Measurements from ENCODE around the gene PCGF3.

PCGF3 gene

DNA sequence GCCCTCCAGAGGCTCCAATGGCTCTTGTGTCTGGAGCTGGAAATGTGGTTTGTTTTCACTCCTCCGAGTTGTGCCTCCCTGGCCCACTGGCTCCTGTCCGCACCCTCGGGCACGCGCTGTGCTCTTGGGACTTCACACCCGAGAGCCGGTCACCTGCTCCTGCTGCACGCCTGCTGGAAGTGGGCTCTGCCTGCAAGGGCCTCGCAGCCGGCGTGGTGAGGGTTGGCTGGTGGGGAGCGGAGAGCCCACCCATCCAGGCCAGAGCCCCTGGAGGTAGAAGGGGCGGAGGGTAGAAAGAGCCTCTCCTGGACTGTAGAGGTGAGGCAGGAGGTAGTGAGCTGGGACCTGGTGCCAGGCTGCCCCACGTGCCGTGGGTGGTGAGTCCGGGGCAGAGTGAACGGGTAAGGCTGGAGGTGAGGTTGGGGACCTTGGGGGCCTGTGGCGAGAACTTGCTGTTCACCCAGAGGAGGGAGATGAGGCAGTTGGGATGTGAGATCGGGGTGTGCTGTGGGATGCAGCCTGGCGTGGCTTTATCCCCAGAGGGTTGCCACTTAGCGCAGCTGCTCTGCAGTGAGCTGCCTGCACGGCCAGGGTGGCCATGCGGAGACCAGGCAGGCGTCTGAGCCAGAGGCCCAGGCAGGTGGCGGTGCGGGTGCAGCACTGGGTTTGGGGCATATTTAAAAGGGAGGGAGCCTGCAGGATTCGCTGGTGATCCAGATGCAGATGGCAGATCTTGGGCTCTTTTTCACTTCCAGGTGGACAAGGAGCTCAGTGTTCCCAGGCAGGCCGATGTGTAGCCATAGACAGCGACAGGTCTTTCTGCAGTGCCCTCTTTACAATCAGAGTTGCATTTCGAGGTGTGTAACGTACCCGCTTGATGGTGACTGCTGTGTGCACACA, 48.8 kb downstream of the PCGF3 start:
- TF ChIP-seq ZNF335 (tag by site-specific recombination; conservative IDR thresholded peaks at IDR 0.05) (no peak), GFI1B (tag by site-specific recombination; IDR thresholded peaks at IDR 0.05) (no peak), ZNF777 (tag by site-specific recombination; IDR thresholded peaks at IDR 0.05; ENCODE audit: borderline replicate concordance) (no peak), ZFP69B (tag by site-specific recombination; IDR thresholded peaks at IDR 0.05) (no peak), GLIS2 (tag by site-specific recombination; IDR thresholded peaks at IDR 0.05) (no peak), HOXC10 (CRISPR knock-in tag; IDR thresholded peaks at IDR 0.05) (no peak), ZNF549 (tag by site-specific recombination; IDR thresholded peaks at IDR 0.05) (no peak), ZNF174 (tag by site-specific recombination; IDR thresholded peaks at IDR 0.05) (no peak), OVOL3 (tag by site-specific recombination; IDR thresholded peaks at IDR 0.05) (no peak), ZBTB48 (tag by site-specific recombination; IDR thresholded peaks at IDR 0.05) (no peak), ZNF214 (tag by site-specific recombination; IDR thresholded peaks at IDR 0.05; ENCODE audit: borderline replicate concordance) (no peak)
- TF ChIP-seq, protein P1, sequence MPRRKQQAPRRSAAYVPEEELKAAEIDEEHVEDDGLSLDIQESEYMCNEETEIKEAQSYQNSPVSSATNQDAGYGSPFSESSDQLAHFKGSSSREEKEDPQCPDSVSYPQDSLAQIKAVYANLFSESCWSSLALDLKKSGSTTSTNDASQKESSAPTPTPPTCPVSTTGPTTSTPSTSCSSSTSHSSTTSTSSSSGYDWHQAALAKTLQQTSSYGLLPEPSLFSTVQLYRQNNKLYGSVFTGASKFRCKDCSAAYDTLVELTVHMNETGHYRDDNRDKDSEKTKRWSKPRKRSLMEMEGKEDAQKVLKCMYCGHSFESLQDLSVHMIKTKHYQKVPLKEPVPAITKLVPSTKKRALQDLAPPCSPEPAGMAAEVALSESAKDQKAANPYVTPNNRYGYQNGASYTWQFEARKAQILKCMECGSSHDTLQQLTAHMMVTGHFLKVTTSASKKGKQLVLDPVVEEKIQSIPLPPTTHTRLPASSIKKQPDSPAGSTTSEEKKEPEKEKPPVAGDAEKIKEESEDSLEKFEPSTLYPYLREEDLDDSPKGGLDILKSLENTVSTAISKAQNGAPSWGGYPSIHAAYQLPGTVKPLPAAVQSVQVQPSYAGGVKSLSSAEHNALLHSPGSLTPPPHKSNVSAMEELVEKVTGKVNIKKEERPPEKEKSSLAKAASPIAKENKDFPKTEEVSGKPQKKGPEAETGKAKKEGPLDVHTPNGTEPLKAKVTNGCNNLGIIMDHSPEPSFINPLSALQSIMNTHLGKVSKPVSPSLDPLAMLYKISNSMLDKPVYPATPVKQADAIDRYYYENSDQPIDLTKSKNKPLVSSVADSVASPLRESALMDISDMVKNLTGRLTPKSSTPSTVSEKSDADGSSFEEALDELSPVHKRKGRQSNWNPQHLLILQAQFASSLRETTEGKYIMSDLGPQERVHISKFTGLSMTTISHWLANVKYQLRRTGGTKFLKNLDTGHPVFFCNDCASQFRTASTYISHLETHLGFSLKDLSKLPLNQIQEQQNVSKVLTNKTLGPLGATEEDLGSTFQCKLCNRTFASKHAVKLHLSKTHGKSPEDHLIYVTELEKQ (tag by site-specific recombination; IDR thresholded peaks at IDR 0.05; ENCODE audit: borderline replicate concordance), result no peak
- TF ChIP-seq, protein P2, sequence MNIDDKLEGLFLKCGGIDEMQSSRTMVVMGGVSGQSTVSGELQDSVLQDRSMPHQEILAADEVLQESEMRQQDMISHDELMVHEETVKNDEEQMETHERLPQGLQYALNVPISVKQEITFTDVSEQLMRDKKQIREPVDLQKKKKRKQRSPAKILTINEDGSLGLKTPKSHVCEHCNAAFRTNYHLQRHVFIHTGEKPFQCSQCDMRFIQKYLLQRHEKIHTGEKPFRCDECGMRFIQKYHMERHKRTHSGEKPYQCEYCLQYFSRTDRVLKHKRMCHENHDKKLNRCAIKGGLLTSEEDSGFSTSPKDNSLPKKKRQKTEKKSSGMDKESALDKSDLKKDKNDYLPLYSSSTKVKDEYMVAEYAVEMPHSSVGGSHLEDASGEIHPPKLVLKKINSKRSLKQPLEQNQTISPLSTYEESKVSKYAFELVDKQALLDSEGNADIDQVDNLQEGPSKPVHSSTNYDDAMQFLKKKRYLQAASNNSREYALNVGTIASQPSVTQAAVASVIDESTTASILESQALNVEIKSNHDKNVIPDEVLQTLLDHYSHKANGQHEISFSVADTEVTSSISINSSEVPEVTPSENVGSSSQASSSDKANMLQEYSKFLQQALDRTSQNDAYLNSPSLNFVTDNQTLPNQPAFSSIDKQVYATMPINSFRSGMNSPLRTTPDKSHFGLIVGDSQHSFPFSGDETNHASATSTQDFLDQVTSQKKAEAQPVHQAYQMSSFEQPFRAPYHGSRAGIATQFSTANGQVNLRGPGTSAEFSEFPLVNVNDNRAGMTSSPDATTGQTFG (tag by site-specific recombination; IDR thresholded peaks at IDR 0.05; ENCODE audit: borderline replicate concordance), result no peak
- TF ChIP-seq, protein P3, sequence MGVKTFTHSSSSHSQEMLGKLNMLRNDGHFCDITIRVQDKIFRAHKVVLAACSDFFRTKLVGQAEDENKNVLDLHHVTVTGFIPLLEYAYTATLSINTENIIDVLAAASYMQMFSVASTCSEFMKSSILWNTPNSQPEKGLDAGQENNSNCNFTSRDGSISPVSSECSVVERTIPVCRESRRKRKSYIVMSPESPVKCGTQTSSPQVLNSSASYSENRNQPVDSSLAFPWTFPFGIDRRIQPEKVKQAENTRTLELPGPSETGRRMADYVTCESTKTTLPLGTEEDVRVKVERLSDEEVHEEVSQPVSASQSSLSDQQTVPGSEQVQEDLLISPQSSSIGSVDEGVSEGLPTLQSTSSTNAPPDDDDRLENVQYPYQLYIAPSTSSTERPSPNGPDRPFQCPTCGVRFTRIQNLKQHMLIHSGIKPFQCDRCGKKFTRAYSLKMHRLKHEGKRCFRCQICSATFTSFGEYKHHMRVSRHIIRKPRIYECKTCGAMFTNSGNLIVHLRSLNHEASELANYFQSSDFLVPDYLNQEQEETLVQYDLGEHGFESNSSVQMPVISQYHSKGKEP (tag by site-specific recombination; IDR thresholded peaks at IDR 0.05), result no peak
- Histone ChIP-seq H3K4me3 (ENCODE audit: low read depth, low read length) (no peak overlapping the region), H3K27ac (ENCODE audit: extremely low read depth, low read depth, low read length) (no peak overlapping the region), H3K9me3 (ENCODE audit: control insufficient read depth, insufficient read depth, low read depth, low read length) (no peaks in the 10 kb centered on the region), H3K36me3 (ENCODE audit: control insufficient read depth in 2 of 2, insufficient read depth in 1 of 2, low read length in 2 of 2) (peaks cover 4 to 69% of the 10 kb centered on the region in 2 experiments; a peak in 2 of 3 replicates), H3K4me1 (ENCODE audit: control insufficient read depth, insufficient read depth, low read length) (no peaks in the 10 kb centered on the region)
- ChIA-PET CTCF (interaction anchor here (0.6 kb wide), 1 partner anchor 12 kb away, joined by 4 read pairs; no protein-coding TSS in a partner anchor), POLR2A (no interaction called here)

DNA sequence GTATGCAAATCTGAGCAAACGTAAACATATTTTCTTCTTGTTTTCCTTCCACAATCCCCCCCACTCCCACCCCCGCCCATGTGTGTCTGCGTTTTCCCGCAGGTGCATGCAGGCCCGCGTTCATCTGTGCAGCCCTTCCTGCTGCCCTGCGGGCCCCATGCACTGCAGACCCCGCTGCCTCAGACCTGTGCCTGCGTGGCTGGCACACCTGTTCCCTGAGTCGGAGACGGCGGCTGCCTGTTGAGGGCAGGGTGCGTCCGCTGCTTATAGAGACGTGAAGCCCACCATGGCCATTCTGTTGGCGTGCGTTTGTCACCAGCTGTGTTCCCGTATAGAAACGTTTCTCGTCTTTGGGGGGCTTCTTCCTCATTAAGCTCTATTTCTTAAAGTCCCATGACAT, 51.5 kb downstream of the PCGF3 start:
- H3K27ac ChIP-seq (ENCODE audit: extremely low read depth, low read depth, low read length), result no peak overlapping the region
- POLR2A ChIA-PET, result no interaction called here
- no peak overlapping the region for H3K4me3 ChIP-seq (ENCODE audit: low read depth, low read length)
- no peaks in the 10 kb centered on the region for H3K4me1 ChIP-seq (ENCODE audit: control insufficient read depth, insufficient read depth, low read length)
- H3K9me3 ChIP-seq (ENCODE audit: control insufficient read depth, insufficient read depth, low read depth, low read length), result no peaks in the 10 kb centered on the region
- CTCF ChIA-PET, result interaction anchor here (1.2 kb wide), 1 partner anchor 15 kb away, joined by 4 read pairs; no protein-coding TSS in a partner anchor
- peaks cover 0 to 64% of the 10 kb centered on the region in 2 experiments; a peak in 2 of 3 replicates for H3K36me3 ChIP-seq (ENCODE audit: control insufficient read depth in 2 of 2, insufficient read depth in 1 of 2, low read length in 2 of 2)
- TF ChIP-seq MEIS1 (CRISPR knock-in tag; IDR thresholded peaks at IDR 0.05; ENCODE audit: borderline replicate concordance) (no peak), SETDB1 (IDR thresholded peaks at IDR 0.05; ENCODE audit: insufficient read length, low read length) (no peak), SP2 (tag by site-specific recombination; IDR thresholded peaks at IDR 0.05) (no peak), ZNF654 (tag by site-specific recombination; IDR thresholded peaks at IDR 0.05; ENCODE audit: low read depth) (no peak), HOXA7 (CRISPR knock-in tag; IDR thresholded peaks at IDR 0.05; ENCODE audit: borderline replicate concordance) (no peak), KLF7 (tag by site-specific recombination; IDR thresholded peaks at IDR 0.05; ENCODE audit: borderline replicate concordance) (no peak), ZBTB48 (tag by site-specific recombination; IDR thresholded peaks at IDR 0.05) (no peak), BCL11B (tag by site-specific recombination; IDR thresholded peaks at IDR 0.05; ENCODE audit: low read depth) (no peak)
- TF ChIP-seq, protein P4, sequence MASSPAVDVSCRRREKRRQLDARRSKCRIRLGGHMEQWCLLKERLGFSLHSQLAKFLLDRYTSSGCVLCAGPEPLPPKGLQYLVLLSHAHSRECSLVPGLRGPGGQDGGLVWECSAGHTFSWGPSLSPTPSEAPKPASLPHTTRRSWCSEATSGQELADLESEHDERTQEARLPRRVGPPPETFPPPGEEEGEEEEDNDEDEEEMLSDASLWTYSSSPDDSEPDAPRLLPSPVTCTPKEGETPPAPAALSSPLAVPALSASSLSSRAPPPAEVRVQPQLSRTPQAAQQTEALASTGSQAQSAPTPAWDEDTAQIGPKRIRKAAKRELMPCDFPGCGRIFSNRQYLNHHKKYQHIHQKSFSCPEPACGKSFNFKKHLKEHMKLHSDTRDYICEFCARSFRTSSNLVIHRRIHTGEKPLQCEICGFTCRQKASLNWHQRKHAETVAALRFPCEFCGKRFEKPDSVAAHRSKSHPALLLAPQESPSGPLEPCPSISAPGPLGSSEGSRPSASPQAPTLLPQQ (tag by site-specific recombination; IDR thresholded peaks at IDR 0.05), result no peak
- TF ChIP-seq, protein P5, sequence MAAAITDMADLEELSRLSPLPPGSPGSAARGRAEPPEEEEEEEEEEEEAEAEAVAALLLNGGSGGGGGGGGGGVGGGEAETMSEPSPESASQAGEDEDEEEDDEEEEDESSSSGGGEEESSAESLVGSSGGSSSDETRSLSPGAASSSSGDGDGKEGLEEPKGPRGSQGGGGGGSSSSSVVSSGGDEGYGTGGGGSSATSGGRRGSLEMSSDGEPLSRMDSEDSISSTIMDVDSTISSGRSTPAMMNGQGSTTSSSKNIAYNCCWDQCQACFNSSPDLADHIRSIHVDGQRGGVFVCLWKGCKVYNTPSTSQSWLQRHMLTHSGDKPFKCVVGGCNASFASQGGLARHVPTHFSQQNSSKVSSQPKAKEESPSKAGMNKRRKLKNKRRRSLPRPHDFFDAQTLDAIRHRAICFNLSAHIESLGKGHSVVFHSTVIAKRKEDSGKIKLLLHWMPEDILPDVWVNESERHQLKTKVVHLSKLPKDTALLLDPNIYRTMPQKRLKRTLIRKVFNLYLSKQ (tag by site-specific recombination; IDR thresholded peaks at IDR 0.05; ENCODE audit: borderline replicate concordance), result no peak
